H9 (cell line): ENCODE data around the gene SNAP47. TPM values are rescaled to one million over a fixed set of nuclear protein-coding genes. Genes with fewer than 3 reads are reported as not detected.

Experiments
- DNase-seq: peaks from one replicate; pipeline ENCODE4 v3.0.0-alpha.2; 2017
- H2AFZ ChIP-seq: one replicate; pipeline ENCODE4 v1.6.1; 2013; ENCODE audit warnings: mild to moderate bottlenecking, low read length, control low read depth, moderate library complexity
- H2AK5ac ChIP-seq: 2 replicates; pipeline ENCODE4 v1.6.1; 2013; ENCODE audit warnings: low read length, control low read depth, mixed read lengths; ENCODE audit not compliant: insufficient read length
- H2BK120ac ChIP-seq: one replicate; pipeline ENCODE4 v1.6.1; 2013; ENCODE audit warnings: low read depth, mild to moderate bottlenecking, low read length, control low read depth, inconsistent platforms; ENCODE audit not compliant: poor library complexity, severe bottlenecking
- H2BK12ac ChIP-seq: 2 replicates; pipeline ENCODE4 v1.6.1; 2013; ENCODE audit warnings: low read length, control low read depth, mixed read lengths, low read depth; ENCODE audit not compliant: insufficient read length
- H2BK15ac ChIP-seq: 2 replicates; pipeline ENCODE4 v1.6.1; 2013; ENCODE audit warnings: low read depth, low read length, control low read depth
- H2BK20ac ChIP-seq: one replicate; pipeline ENCODE4 v1.6.1; 2013; ENCODE audit warnings: low read depth, mild to moderate bottlenecking, low read length, control low read depth, inconsistent platforms; ENCODE audit not compliant: poor library complexity, severe bottlenecking
- H2BK5ac ChIP-seq: 2 replicates; pipeline ENCODE4 v1.6.1; 2013; ENCODE audit warnings: low read length, control low read depth, mixed read lengths; ENCODE audit not compliant: insufficient read length
- H3K14ac ChIP-seq: 2 replicates; pipeline ENCODE4 v1.6.1; 2013; ENCODE audit warnings: low read length, control low read depth; ENCODE audit not compliant: insufficient read depth
- H3K18ac ChIP-seq: 2 replicates; pipeline ENCODE4 v1.6.1; 2013; ENCODE audit warnings: low read depth, mild to moderate bottlenecking, mixed read lengths, low read length, control low read depth; ENCODE audit not compliant: insufficient read length
- H3K23ac ChIP-seq: 2 replicates; pipeline ENCODE4 v1.6.1; 2013; ENCODE audit warnings: low read length, control low read depth, mixed read lengths, low read depth; ENCODE audit not compliant: insufficient read length
- H3K23me2 ChIP-seq: 2 replicates; pipeline ENCODE4 v1.6.1; 2013; ENCODE audit warnings: low read depth, mild to moderate bottlenecking, mixed read lengths, low read length, control low read depth; ENCODE audit not compliant: insufficient read length, poor library complexity, severe bottlenecking
- H3K27ac ChIP-seq: 2 replicates; pipeline ENCODE4 v1.5.1; 2013; ENCODE audit warnings: low read length, control low read depth, mixed read lengths, low read depth; ENCODE audit not compliant: insufficient read length
- H3K27me3 ChIP-seq: 2 replicates; pipeline ENCODE4 v1.6.1; 2013; ENCODE audit warnings: low read length, control low read depth, inconsistent platforms; ENCODE audit not compliant: insufficient read depth
- H3K4ac ChIP-seq: 2 replicates; pipeline ENCODE4 v1.6.1; 2013; ENCODE audit warnings: low read depth, mild to moderate bottlenecking, control low read depth, inconsistent platforms, low read length, moderate library complexity
- H3K4me1 ChIP-seq: 2 replicates; pipeline ENCODE4 v1.6.1; 2013; ENCODE audit warnings: low read length, control low read depth, inconsistent platforms; ENCODE audit not compliant: insufficient read depth
- H3K4me2 ChIP-seq: 2 replicates; pipeline ENCODE4 v1.6.1; 2013; ENCODE audit warnings: low read length, control low read depth, mixed read lengths; ENCODE audit not compliant: insufficient read length, insufficient read depth
- H3K56ac ChIP-seq: 2 replicates; pipeline ENCODE4 v1.6.1; 2013; ENCODE audit warnings: low read depth, mild to moderate bottlenecking, mixed read lengths, low read length, control low read depth; ENCODE audit not compliant: insufficient read length
- H3K79me1 ChIP-seq: 2 replicates; pipeline ENCODE4 v1.6.1; 2013; ENCODE audit warnings: low read depth, mild to moderate bottlenecking, moderate library complexity, low read length, control low read depth, inconsistent platforms; ENCODE audit not compliant: insufficient read depth, poor library complexity, severe bottlenecking
- H3K79me2 ChIP-seq: 2 replicates; pipeline ENCODE4 v1.6.1; 2013; ENCODE audit warnings: low read length, control low read depth, inconsistent platforms; ENCODE audit not compliant: insufficient read depth
- H3K9ac ChIP-seq: 2 replicates; pipeline ENCODE4 v1.6.1; 2013; ENCODE audit warnings: low read length, control low read depth, mixed read lengths; ENCODE audit not compliant: insufficient read length; ENCODE audit errors: extremely low read depth
- H3K9me3 ChIP-seq: one replicate; pipeline ENCODE4 v1.6.1; 2013; ENCODE audit warnings: low read depth, low read length, inconsistent platforms; ENCODE audit not compliant: control insufficient read depth
- H3T11ph ChIP-seq: one replicate; pipeline ENCODE4 v1.6.1; 2013; ENCODE audit warnings: mild to moderate bottlenecking, low read length, control low read depth, inconsistent platforms
- H4K20me1 ChIP-seq: one replicate; pipeline ENCODE4 v1.6.1; 2013; ENCODE audit not compliant: control insufficient read depth, insufficient read length, insufficient read depth
- H4K5ac ChIP-seq: 2 replicates; pipeline ENCODE4 v1.6.1; 2013; ENCODE audit warnings: low read depth, mild to moderate bottlenecking, mixed read lengths, low read length, control low read depth; ENCODE audit not compliant: insufficient read length
- H4K8ac ChIP-seq: replicated peaks from 2 replicates; pipeline ENCODE4 v1.6.1; 2013; ENCODE audit warnings: low read length, control low read depth, mixed read lengths, low read depth; ENCODE audit not compliant: insufficient read length
- H4K91ac ChIP-seq: 2 replicates; pipeline ENCODE4 v1.6.1; 2013; ENCODE audit warnings: low read depth, mild to moderate bottlenecking, moderate library complexity, mixed read lengths, low read length, control low read depth; ENCODE audit not compliant: insufficient read length
- H3K27ac Mint-ChIP-seq, 3 experiments: 2 replicates in 2 of 3; 3 replicates in 1 of 3; pipeline ENCODE4 v1.8.0; 2020 to 2021; ENCODE audit warnings: mixed read lengths in 3 of 3, mild to moderate bottlenecking in 1 of 3, moderate library complexity in 1 of 3
- H3K27me3 Mint-ChIP-seq: 2 replicates; pipeline ENCODE4 v1.8.0; 2021; ENCODE audit warnings: low read depth, mild to moderate bottlenecking, moderate library complexity, mixed read lengths
- H3K36me3 Mint-ChIP-seq, 3 experiments: 2 replicates in 2 of 3; 3 replicates in 1 of 3; pipeline ENCODE4 v1.8.0; 2020 to 2021; ENCODE audit warnings: low read depth in 3 of 3, mixed read lengths in 3 of 3; ENCODE audit not compliant: insufficient read depth in 1 of 3
- H3K4me1 Mint-ChIP-seq, 2 experiments: 2 replicates each; pipeline ENCODE4 v1.8.0; 2020; ENCODE audit warnings: mixed read lengths in 2 of 2
- H3K4me3 Mint-ChIP-seq, 2 experiments: 2 replicates in 1 of 2; 3 replicates in 1 of 2; pipeline ENCODE4 v1.8.0; 2020 to 2021; ENCODE audit warnings: mild to moderate bottlenecking in 2 of 2, mixed read lengths in 2 of 2, moderate library complexity in 1 of 2
- H3K9me3 Mint-ChIP-seq, 2 experiments: 2 replicates in 1 of 2; 3 replicates in 1 of 2; pipeline ENCODE4 v1.8.0; 2020; ENCODE audit warnings: mild to moderate bottlenecking in 2 of 2, mixed read lengths in 2 of 2, moderate library complexity in 1 of 2
- CTCF ChIP-seq: fragments of 200-600 bp; sonication (generic); conservative IDR thresholded peaks from 3 replicates; pipeline ENCODE4 v1.8.0; 2021; ENCODE audit warnings: antibody characterized with exemption, mild to moderate bottlenecking
- WGBS: extraction: QIAGEN DNeasy Blood & Tissue Kit; methylation state at CpG from one replicate; pipeline ENCODE4 v1.1.7; 2013; ENCODE audit warnings: missing lambda C conversion rate, low lambda C conversion rate, mixed read lengths; ENCODE audit not compliant: insufficient read length; ENCODE audit errors: extremely low coverage; 5-methylcytosine and 5-hydroxymethylcytosine counted together
- total RNA-seq: library from RNA; stranded (reverse); gene quantifications from 2 replicates; pipeline ENCODE4 v1.2.1, GENCODE V29; 2021

The SNAP47 gene
- total RNA-seq, 1 experiment from 2014 or later, result 44.1 TPM

GRCh38 chr1:227728892-227729143, 6.4 kb upstream of the SNAP47 start:
- no peaks in the 10 kb centered on the region for H3K27me3 ChIP-seq
- no peak for TF ChIP-seq CTCF
- Mint-ChIP-seq H3K27ac (peak overlapping the region in 1 of 3 experiments; percentile 94; a peak in 1 of 7 replicates), H3K27me3 (peaks cover 12% of the 10 kb centered on the region), H3K36me3 (peaks cover 5 to 24% (median 17%) of the 10 kb centered on the region in 3 experiments; a peak in 6 of 7 replicates), H3K4me3 (peak overlapping the region; percentile 85 to 91), H3K4me1 (peaks cover 20 to 28% of the 10 kb centered on the region in 2 experiments), H3K9me3 (peaks cover 6 to 8% of the 10 kb centered on the region in 2 experiments)
- no peak overlapping the region for H3K56ac ChIP-seq
- H3K79me1 ChIP-seq, result no peaks in the 10 kb centered on the region
- WGBS, result no CpG with 5 or more reads among the region's 11 CpGs
- no peak overlapping the region for H2BK20ac ChIP-seq
- H4K91ac ChIP-seq, result no peak overlapping the region
- no peak overlapping the region for H2BK120ac ChIP-seq
- H3K27ac ChIP-seq, result no peak overlapping the region
- no peak for DNase-seq
- H3K18ac ChIP-seq, result peak overlapping the region; percentile 73
- H4K8ac ChIP-seq, result no peak overlapping the region
- H3K9me3 ChIP-seq, result peaks cover 2% of the 10 kb centered on the region
- H4K5ac ChIP-seq, result no peak overlapping the region
- no peak overlapping the region for H2BK15ac ChIP-seq
- no peak overlapping the region for H2AK5ac ChIP-seq
- no peaks in the 10 kb centered on the region for H3K79me2 ChIP-seq
- no peak overlapping the region for H2BK5ac ChIP-seq
- H3K23ac ChIP-seq, result no peak overlapping the region
- peak overlapping the region; percentile 70; the same call in 1 of the 2 replicates for H3K14ac ChIP-seq
- peaks cover 2% of the 10 kb centered on the region; the same call in 1 of the 2 replicates for H3K4me1 ChIP-seq
- H2AFZ ChIP-seq, result no peak overlapping the region
- H3K9ac ChIP-seq, result peak overlapping the region; percentile 60
- H2BK12ac ChIP-seq, result no peak overlapping the region
- peaks cover 8% of the 10 kb centered on the region for H4K20me1 ChIP-seq
- H3T11ph ChIP-seq, result no peak overlapping the region
- no peak overlapping the region for H3K4ac ChIP-seq
- peaks cover 5% of the 10 kb centered on the region for H3K23me2 ChIP-seq
- H3K4me2 ChIP-seq, result peak overlapping the region; percentile 84
